NCI-H2029 treated with DMSO at 0.1 percent for 48 hours (cell line): Measurements from ENCODE around the gene ALDH3B2.

ENCODE experiments used
- DNase-seq: peaks from one replicate; lab custom pipeline; 2025; lab: John Stamatoyannopoulos, UW

ALDH3B2 gene

GRCh38 chr11:67613960-67614715 lies 60.3 kb downstream of the ALDH3B2 start:
- no peak for DNase-seq

DNA sequence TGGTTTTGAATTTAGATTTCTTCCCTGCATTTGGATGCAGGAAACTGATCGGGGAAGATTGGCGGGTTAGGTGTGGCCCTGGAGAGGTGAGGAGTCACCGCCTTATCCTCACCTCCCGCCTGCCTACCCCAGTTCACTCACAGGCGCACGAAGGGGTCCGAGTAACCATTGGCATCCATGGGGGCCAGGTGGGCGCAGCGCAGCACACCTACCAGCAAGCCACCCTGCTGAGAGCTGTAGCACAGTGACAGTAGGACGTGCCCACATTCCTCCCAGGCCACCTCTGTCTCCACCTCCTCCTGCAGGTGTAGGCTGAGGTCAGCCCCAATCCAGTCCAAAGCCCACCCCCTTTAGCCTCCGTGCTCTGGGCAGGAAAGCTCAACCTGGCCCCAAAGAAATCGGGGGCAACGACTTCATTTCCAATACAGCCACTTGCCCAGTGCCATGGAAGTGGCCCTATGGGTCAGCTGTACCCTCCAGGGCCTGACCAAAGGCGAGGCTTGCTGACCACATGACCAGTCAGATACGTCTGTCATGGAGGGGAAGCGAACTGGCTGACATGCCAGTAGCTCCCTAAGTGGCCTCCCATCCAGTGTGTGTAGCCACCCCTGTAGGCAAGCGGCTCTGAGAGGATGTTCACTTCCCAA lies 61.0 kb downstream of the ALDH3B2 start:
- DNase-seq: no peak

- DNase-seq: no peak
These were observed 61.7 kb downstream of the ALDH3B2 start for GRCh38 chr11:67612751-67613150.
